ENCODE results near the gene DNM1. TPM values are rescaled to one million over a fixed set of nuclear protein-coding genes. Genes with fewer than 3 reads are reported as not detected.

The DNM1 gene
- total RNA-seq, 1 donor from 2014 or later, result 33.4 TPM

- peaks cover 0 to 85% of the 10 kb centered on the region in 2 donors for H3K36me3 ChIP-seq
- no peak overlapping the region for H3K27ac ChIP-seq
- no peaks in the 10 kb centered on the region for H3K27me3 ChIP-seq
- peaks cover 2% of the 10 kb centered on the region for H3K4me1 ChIP-seq
- DNase-seq (ENCODE audit: extremely low spot score in 2 of 2), result no peak
- intact Hi-C loops (cut with DNase I), result no loop called here
- no peak for TF ChIP-seq POLR2A (IDR thresholded peaks at IDR 0.05)
- no peak for TF ChIP-seq CTCF (IDR thresholded peaks at IDR 0.05)
- no peak for TF ChIP-seq POLR2AphosphoS5 (IDR thresholded peaks at IDR 0.05; ENCODE audit: insufficient read depth in 1 of 2, low read depth in 1 of 2)
- H3K4me3 ChIP-seq, result no peak overlapping the region
- H3K9me3 ChIP-seq, result no peaks in the 10 kb centered on the region
Measured at GRCh38 chr9:128167209-128167608, 36.0 kb upstream of the DNM1 start.

DNA sequence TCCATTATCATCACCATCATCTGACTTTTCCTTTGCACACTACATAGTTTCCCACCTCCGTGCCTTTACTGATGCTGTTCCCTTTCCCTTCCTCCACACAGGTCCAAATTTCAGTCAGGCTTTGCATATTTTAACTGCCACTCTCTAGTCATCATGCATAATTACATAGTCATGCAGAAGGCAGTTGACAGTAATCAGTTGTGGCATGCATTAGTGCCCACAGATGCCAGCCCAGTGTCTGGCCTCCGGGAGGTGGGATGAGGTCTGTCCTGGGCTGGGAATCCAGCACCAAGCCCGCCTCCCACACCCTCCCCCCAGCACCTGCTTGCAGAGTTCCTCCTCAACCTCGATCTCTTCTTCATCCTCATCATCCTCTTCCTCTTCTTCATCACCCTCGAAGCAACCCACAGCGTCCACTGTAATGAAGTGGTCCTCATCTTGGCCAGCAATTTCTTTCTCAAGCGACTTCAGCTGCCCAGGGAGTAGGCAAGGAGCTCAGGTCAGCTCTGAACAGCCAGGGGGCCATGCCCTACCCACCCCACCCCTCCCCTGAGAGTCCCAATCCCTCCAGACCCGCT is 34.4 kb upstream of the DNM1 start:
- intact Hi-C loops (cut with DNase I), result no loop called here
- Histone ChIP-seq H3K36me3 (peaks cover 0 to 72% of the 10 kb centered on the region in 2 donors), H3K9me3 (no peaks in the 10 kb centered on the region), H3K27me3 (no peaks in the 10 kb centered on the region), H3K27ac (no peak overlapping the region), H3K4me1 (no peaks in the 10 kb centered on the region), H3K4me3 (no peak overlapping the region)
- no peak for DNase-seq (ENCODE audit: extremely low spot score in 2 of 2)
- TF ChIP-seq CTCF (IDR thresholded peaks at IDR 0.05), result no peak
- TF ChIP-seq POLR2AphosphoS5 (IDR thresholded peaks at IDR 0.05; ENCODE audit: insufficient read depth in 1 of 2, low read depth in 1 of 2), result no peak
- no peak for TF ChIP-seq POLR2A (IDR thresholded peaks at IDR 0.05)

DNA sequence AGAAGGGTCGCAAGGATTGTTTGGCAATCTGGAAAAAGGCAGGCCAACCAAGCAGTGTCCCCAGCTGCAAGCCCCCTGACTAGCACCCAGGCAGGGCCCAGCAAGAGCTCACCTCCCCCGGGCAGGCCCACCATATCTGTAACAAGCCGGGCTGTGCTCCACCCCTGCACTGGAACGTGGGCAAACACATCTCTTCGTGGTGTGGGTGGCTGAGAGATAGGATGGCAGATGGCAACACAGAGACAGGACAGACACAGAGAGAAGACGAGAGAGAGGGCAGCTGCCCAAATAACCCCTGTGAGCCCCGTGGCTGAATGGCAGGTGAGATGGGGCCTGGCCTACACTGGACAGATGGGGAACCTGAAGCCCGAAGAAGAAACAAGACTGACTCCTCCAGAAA is 33.7 kb upstream of the DNM1 start:
- intact Hi-C loops (cut with DNase I), result no loop called here
- Histone ChIP-seq H3K36me3 (peaks cover 0 to 70% of the 10 kb centered on the region in 2 donors), H3K27me3 (no peaks in the 10 kb centered on the region), H3K27ac (no peak overlapping the region), H3K9me3 (no peaks in the 10 kb centered on the region), H3K4me1 (no peaks in the 10 kb centered on the region), H3K4me3 (no peak overlapping the region)
- no peak for TF ChIP-seq CTCF (IDR thresholded peaks at IDR 0.05)
- DNase-seq (ENCODE audit: extremely low spot score in 2 of 2), result no peak

GRCh38 chr9:128169925-128170324 is 33.3 kb upstream of the DNM1 start:
- TF ChIP-seq POLR2AphosphoS5 (IDR thresholded peaks at IDR 0.05; ENCODE audit: insufficient read depth in 1 of 2, low read depth in 1 of 2), result no peak
- no peak for TF ChIP-seq POLR2A (IDR thresholded peaks at IDR 0.05)
- no peak for TF ChIP-seq CTCF (IDR thresholded peaks at IDR 0.05)
- Histone ChIP-seq H3K36me3 (peaks cover 0 to 70% of the 10 kb centered on the region in 2 donors), H3K9me3 (no peaks in the 10 kb centered on the region), H3K27ac (no peak overlapping the region), H3K27me3 (no peaks in the 10 kb centered on the region), H3K4me1 (no peaks in the 10 kb centered on the region), H3K4me3 (no peak overlapping the region)
- DNase-seq (ENCODE audit: extremely low spot score in 2 of 2), result no peak
- intact Hi-C loops (cut with DNase I), result no loop called here

DNA sequence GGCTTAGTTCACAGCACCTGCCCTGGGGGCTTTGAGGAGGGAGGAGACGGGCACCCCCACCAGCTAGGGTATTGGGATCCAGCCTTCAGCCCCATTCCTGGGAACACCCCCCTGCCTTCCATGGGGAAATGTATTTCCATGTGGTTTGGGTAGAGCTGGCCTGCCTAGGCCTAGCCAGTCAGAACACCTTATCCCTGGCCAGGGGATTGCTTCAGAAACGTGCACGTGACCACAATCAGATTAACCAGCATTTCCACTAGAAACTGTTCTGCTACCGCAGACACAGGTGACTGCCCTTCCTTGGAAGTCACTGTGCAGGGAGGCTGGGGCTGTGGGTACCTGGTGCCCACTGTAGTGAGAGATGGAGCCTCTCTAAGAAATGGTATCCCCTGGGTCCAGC is 29.1 kb upstream of the DNM1 start:
- Histone ChIP-seq H3K27ac (no peak overlapping the region), H3K36me3 (peaks cover 0 to 67% of the 10 kb centered on the region in 2 donors)
- peak in 1 of 2 donors; percentile 82 for DNase-seq (ENCODE audit: extremely low spot score in 2 of 2)

More for the DNA sequence above, 29.1 kb upstream of the DNM1 start:
- H3K4me1 ChIP-seq, result no peaks in the 10 kb centered on the region
- no peak overlapping the region for H3K4me3 ChIP-seq
- intact Hi-C loops (cut with DNase I), result no loop called here
- no peaks in the 10 kb centered on the region for H3K27me3 ChIP-seq
- TF ChIP-seq CTCF (IDR thresholded peaks at IDR 0.05) (no peak), POLR2A (IDR thresholded peaks at IDR 0.05) (no peak)
- H3K9me3 ChIP-seq, result no peaks in the 10 kb centered on the region
